ENCODE results near the gene DDX46.

Gene DDX46

GRCh38 chr5:134821841-134822240, 63.3 kb downstream of the DDX46 start:
- TF ChIP-seq, protein P1, sequence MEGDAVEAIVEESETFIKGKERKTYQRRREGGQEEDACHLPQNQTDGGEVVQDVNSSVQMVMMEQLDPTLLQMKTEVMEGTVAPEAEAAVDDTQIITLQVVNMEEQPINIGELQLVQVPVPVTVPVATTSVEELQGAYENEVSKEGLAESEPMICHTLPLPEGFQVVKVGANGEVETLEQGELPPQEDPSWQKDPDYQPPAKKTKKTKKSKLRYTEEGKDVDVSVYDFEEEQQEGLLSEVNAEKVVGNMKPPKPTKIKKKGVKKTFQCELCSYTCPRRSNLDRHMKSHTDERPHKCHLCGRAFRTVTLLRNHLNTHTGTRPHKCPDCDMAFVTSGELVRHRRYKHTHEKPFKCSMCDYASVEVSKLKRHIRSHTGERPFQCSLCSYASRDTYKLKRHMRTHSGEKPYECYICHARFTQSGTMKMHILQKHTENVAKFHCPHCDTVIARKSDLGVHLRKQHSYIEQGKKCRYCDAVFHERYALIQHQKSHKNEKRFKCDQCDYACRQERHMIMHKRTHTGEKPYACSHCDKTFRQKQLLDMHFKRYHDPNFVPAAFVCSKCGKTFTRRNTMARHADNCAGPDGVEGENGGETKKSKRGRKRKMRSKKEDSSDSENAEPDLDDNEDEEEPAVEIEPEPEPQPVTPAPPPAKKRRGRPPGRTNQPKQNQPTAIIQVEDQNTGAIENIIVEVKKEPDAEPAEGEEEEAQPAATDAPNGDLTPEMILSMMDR (IDR thresholded peaks at IDR 0.05; ENCODE audit: unreplicated experiment in 3 of 3), result no peak

GRCh38 chr5:134824681-134825080, 66.1 kb downstream of the DDX46 start:
- no peaks in the 10 kb centered on the region for H3K27me3 Mint-ChIP-seq (ENCODE audit: low read depth)
- TF ChIP-seq, protein P1 (IDR thresholded peaks at IDR 0.05; ENCODE audit: unreplicated experiment in 3 of 3), result no peak
- H3K27ac Mint-ChIP-seq, result no peak overlapping the region
- no peak overlapping the region for H3K4me3 Mint-ChIP-seq
- H3K36me3 Mint-ChIP-seq (ENCODE audit: low read depth), result peaks cover 52% of the 10 kb centered on the region
- H3K9me3 Mint-ChIP-seq, result no peaks in the 10 kb centered on the region
- H3K4me1 Mint-ChIP-seq, result no peaks in the 10 kb centered on the region

More at GRCh38 chr5:134821841-134822240, 63.3 kb downstream of the DDX46 start:
- H3K9me3 Mint-ChIP-seq, result no peaks in the 10 kb centered on the region
- no peaks in the 10 kb centered on the region for H3K4me1 Mint-ChIP-seq
- H3K27ac Mint-ChIP-seq, result no peak overlapping the region
- H3K4me3 Mint-ChIP-seq, result no peak overlapping the region
- peaks cover 56% of the 10 kb centered on the region for H3K36me3 Mint-ChIP-seq (ENCODE audit: low read depth)
- no peaks in the 10 kb centered on the region for H3K27me3 Mint-ChIP-seq (ENCODE audit: low read depth)

DNA sequence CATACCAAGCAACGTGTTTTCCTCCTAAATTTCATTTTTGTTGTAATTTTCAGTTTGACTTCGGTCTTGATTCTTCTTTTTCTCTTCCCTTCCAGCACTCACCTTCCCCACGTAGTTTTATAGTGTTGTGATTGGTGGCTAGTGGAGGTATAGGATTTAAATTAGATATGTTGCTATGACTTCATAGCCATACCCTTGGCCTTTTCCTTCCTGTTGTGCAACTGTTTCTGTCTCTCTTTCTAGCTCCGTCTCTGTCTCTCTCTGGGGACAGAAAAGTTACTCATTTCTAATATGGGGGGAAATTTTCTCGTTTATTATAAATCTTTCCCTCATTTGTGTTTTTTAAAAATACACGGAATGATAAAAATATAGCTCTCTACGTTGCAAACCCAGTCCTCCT, 66.6 kb downstream of the DDX46 start:
- peaks cover 50% of the 10 kb centered on the region for H3K36me3 Mint-ChIP-seq (ENCODE audit: low read depth)
- H3K4me3 Mint-ChIP-seq, result no peak overlapping the region
- H3K9me3 Mint-ChIP-seq, result no peaks in the 10 kb centered on the region
- H3K4me1 Mint-ChIP-seq, result no peaks in the 10 kb centered on the region
- TF ChIP-seq, protein P1 (IDR thresholded peaks at IDR 0.05; ENCODE audit: unreplicated experiment in 3 of 3), result no peak
- H3K27ac Mint-ChIP-seq, result no peak overlapping the region
- no peaks in the 10 kb centered on the region for H3K27me3 Mint-ChIP-seq (ENCODE audit: low read depth)

GRCh38 chr5:134833340-134834032, 74.9 kb downstream of the DDX46 start:
- TF ChIP-seq, protein P1 (IDR thresholded peaks at IDR 0.05; ENCODE audit: unreplicated experiment in 3 of 3), result no peak
- Mint-ChIP-seq H3K36me3 (ENCODE audit: low read depth) (peaks cover 33% of the 10 kb centered on the region), H3K27ac (peak overlapping the region; percentile 75 to 83 (median 81)), H3K4me3 (no peak overlapping the region), H3K4me1 (no peaks in the 10 kb centered on the region), H3K27me3 (ENCODE audit: low read depth) (no peaks in the 10 kb centered on the region), H3K9me3 (no peaks in the 10 kb centered on the region)

GRCh38 chr5:134835623-134836022, 77.0 kb downstream of the DDX46 start:
- no peaks in the 10 kb centered on the region for H3K4me1 Mint-ChIP-seq
- TF ChIP-seq, protein P1 (IDR thresholded peaks at IDR 0.05; ENCODE audit: unreplicated experiment in 3 of 3), result no peak
- H3K4me3 Mint-ChIP-seq, result no peak overlapping the region
- no peaks in the 10 kb centered on the region for H3K9me3 Mint-ChIP-seq
- H3K36me3 Mint-ChIP-seq (ENCODE audit: low read depth), result peaks cover 43% of the 10 kb centered on the region
- H3K27me3 Mint-ChIP-seq (ENCODE audit: low read depth), result no peaks in the 10 kb centered on the region
- no peak overlapping the region for H3K27ac Mint-ChIP-seq
